AG09309 (cell line): ENCODE measurements around the gene ADGRB2.

Experiments used
- DNase-seq: peaks from one replicate; pipeline ENCODE4 v3.0.0-alpha.2; 2010; ENCODE audit warnings: low read depth
- H3K4me3 ChIP-seq: 2 replicates; pipeline ENCODE4 v1.5.1; 2011; ENCODE audit warnings: mild to moderate bottlenecking, low read depth, low read length, moderate library complexity; ENCODE audit not compliant: control insufficient read depth
- TF ChIP-seq, protein P1 (sequence below): IDR thresholded peaks from 2 replicates; pipeline ENCODE4 v1.5.1; 2011; ENCODE audit warnings: mild to moderate bottlenecking, low read depth, low read length, inconsistent platforms; ENCODE audit not compliant: insufficient read depth, control insufficient read depth; ENCODE audit errors: missing control alignments

The ADGRB2 gene

DNA sequence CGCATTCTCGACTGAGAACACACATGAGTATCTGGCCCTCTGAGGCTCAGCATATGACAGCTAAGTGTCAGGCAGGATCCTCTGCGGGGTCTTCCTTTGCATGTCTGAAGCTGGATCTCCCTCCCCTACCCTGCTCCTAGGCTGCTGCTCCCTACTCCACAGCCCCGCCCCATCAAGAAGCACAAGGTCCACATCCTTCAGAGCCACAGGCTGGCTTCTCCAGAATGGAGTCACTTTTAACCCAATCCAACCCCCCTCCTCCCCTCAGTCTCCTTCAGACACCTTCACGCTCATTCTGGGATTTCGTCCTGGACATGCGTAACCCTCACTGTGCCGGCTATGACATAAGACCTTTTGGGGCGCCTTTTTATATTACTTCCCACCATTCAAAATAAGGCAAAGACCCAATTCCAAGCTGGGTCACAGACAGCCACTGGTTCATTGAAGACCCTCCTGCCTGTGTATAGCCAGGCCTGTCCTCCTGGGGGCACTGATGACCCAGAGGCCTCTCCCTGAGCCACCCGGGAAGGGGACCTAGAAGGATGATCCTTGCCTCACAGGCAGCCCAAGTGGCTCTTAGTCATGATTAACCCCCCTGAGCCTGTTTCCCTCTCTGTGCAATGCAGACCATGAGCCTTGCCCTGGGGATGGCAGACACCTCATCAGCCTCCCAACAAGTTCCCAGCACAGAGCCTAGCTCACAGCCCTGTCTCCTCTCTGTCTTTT is 4.7 kb downstream of the ADGRB2 start:
- DNase-seq, result no peak
- TF ChIP-seq, protein P1, sequence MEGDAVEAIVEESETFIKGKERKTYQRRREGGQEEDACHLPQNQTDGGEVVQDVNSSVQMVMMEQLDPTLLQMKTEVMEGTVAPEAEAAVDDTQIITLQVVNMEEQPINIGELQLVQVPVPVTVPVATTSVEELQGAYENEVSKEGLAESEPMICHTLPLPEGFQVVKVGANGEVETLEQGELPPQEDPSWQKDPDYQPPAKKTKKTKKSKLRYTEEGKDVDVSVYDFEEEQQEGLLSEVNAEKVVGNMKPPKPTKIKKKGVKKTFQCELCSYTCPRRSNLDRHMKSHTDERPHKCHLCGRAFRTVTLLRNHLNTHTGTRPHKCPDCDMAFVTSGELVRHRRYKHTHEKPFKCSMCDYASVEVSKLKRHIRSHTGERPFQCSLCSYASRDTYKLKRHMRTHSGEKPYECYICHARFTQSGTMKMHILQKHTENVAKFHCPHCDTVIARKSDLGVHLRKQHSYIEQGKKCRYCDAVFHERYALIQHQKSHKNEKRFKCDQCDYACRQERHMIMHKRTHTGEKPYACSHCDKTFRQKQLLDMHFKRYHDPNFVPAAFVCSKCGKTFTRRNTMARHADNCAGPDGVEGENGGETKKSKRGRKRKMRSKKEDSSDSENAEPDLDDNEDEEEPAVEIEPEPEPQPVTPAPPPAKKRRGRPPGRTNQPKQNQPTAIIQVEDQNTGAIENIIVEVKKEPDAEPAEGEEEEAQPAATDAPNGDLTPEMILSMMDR, result no peak
- no peak overlapping the region for H3K4me3 ChIP-seq

DNA sequence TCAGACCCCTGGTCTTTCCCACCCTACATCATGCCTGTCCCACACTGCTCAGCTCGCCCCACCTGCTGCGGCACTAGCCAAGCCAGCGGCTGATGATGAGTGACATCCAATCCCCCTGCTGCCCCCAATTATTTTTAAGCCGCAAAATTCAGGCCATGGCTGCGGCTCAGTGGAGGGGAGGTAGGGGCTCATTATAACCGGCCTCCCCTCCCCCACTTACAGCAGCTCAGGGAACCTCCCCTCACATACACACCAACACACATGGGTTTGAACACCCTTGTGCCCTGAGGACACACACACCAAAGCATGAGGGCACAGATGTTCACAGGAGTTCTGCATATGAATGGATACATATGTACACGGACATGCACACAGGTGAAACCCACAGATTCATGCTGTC is 5.3 kb downstream of the ADGRB2 start:
- TF ChIP-seq, protein P1, result no peak
- DNase-seq, result no peak
- H3K4me3 ChIP-seq, result no peak overlapping the region

DNA sequence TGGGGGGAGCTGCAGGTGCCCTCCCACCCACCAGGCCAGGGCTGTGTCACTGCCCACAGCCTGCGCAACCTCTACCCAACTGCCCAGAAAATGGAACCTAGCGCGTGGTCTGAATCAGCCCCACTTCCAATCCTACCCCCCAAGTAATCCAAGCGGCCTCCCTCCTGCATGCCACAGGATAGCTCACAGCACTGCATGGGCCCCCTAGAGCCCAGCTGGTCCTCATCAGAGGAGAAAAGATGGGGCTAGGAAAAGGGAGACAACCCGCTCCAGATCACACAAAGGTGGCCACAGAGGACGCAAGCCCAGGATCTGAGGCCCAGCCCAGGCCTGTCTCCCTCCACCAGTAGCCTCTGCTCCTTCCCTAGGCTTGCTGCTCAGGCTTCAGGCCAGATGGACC is 6.2 kb downstream of the ADGRB2 start:
- no peak for DNase-seq
- no peak overlapping the region for H3K4me3 ChIP-seq
- TF ChIP-seq, protein P1, result no peak

DNA sequence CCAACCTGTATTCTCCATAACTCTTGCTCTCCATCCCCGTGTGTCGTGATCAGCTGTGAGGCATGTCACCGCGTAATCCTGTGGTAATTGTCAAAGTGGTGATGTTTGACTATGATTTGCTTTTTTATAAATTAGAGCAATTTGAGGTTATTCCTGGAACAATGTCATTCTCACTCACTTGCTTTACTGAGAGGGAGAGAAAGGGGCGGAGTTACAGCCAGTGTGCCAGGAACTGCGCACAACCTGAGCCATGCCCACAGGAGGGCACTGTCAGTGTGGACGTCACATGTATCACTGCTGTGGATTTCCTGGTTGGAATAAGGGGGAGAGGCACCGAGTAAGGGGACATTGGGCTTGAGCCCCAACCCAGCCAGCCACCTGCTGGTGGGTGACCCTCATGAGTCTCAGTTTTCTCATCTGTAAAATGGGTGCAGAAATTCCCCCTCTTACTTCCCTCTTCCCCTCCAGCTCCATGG is 6.9 kb downstream of the ADGRB2 start:
- TF ChIP-seq, protein P1, result no peak
- no peak for DNase-seq
- no peak overlapping the region for H3K4me3 ChIP-seq

DNA sequence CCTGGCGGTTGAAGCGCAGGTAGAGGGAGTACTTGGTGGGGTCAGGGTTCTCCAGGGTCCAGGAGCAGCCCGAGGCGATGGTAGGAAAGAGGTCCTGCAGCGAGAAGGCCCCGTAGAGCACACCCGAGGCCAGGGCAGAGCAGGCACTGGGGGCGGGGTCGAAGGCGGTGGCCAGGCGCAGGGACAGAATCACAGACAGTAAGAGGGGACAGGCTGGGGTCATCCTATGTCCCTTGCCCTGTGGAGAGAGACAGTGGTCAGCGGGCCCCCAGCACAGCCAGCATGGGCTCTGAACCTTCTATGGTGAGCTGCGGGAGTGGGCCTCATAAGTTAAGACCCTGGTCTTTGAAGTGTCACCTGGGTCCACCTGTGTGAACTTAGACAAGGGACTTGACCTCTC is 7.6 kb downstream of the ADGRB2 start:
- TF ChIP-seq, protein P1, result no peak
- no peak for DNase-seq
- no peak overlapping the region for H3K4me3 ChIP-seq

DNA sequence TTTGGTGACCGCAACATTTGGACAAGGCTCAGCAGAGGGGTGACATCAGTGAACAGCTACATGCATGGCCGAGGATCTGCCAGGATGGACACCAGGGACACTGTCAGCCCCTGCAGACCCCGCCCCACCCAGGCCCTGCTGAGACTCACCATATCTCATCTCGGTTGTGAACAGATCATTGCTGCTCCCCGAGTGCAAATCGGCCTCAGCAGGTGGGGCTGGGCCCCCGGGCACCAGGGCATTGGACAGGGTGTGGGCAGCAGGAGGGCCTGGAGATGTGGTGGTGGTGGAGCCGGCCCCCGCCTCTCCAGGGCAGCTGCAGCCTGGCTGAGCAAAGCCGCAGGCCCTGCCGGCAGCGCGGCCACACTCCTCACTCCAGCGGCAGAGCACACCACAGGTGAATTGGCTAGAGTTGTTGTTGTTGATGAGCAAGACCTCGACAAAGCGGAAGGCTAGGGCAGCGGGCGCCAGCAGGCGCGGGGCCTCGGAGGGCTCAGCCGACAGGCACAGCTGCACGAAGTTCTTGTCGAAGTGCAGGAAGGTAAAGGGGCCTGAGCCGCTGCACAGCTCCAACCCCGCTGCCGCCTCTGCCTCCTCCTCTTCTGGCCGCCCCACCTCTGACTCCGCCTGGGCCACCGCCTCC is 8.2 kb downstream of the ADGRB2 start:
- no peak for DNase-seq
- TF ChIP-seq, protein P1, result no peak

More for the DNA sequence above, 8.2 kb downstream of the ADGRB2 start:
- no peak overlapping the region for H3K4me3 ChIP-seq
